H9 (cell line): ENCODE data around the gene MRI1. TPM values are rescaled to one million over a fixed set of nuclear protein-coding genes. Genes with fewer than 3 reads are reported as not detected.

Experiments
- DNase-seq: peaks from one replicate; pipeline ENCODE4 v3.0.0-alpha.2; 2017
- H2AFZ ChIP-seq: one replicate; pipeline ENCODE4 v1.6.1; 2013; ENCODE audit warnings: mild to moderate bottlenecking, low read length, control low read depth, moderate library complexity
- H2AK5ac ChIP-seq: 2 replicates; pipeline ENCODE4 v1.6.1; 2013; ENCODE audit warnings: low read length, control low read depth, mixed read lengths; ENCODE audit not compliant: insufficient read length
- H2BK120ac ChIP-seq: one replicate; pipeline ENCODE4 v1.6.1; 2013; ENCODE audit warnings: low read depth, mild to moderate bottlenecking, low read length, control low read depth, inconsistent platforms; ENCODE audit not compliant: poor library complexity, severe bottlenecking
- H2BK12ac ChIP-seq: 2 replicates; pipeline ENCODE4 v1.6.1; 2013; ENCODE audit warnings: low read length, control low read depth, mixed read lengths, low read depth; ENCODE audit not compliant: insufficient read length
- H2BK15ac ChIP-seq: 2 replicates; pipeline ENCODE4 v1.6.1; 2013; ENCODE audit warnings: low read depth, low read length, control low read depth
- H2BK20ac ChIP-seq: one replicate; pipeline ENCODE4 v1.6.1; 2013; ENCODE audit warnings: low read depth, mild to moderate bottlenecking, low read length, control low read depth, inconsistent platforms; ENCODE audit not compliant: poor library complexity, severe bottlenecking
- H2BK5ac ChIP-seq: 2 replicates; pipeline ENCODE4 v1.6.1; 2013; ENCODE audit warnings: low read length, control low read depth, mixed read lengths; ENCODE audit not compliant: insufficient read length
- H3K14ac ChIP-seq: 2 replicates; pipeline ENCODE4 v1.6.1; 2013; ENCODE audit warnings: low read length, control low read depth; ENCODE audit not compliant: insufficient read depth
- H3K18ac ChIP-seq: 2 replicates; pipeline ENCODE4 v1.6.1; 2013; ENCODE audit warnings: low read depth, mild to moderate bottlenecking, mixed read lengths, low read length, control low read depth; ENCODE audit not compliant: insufficient read length
- H3K23ac ChIP-seq: 2 replicates; pipeline ENCODE4 v1.6.1; 2013; ENCODE audit warnings: low read length, control low read depth, mixed read lengths, low read depth; ENCODE audit not compliant: insufficient read length
- H3K23me2 ChIP-seq: 2 replicates; pipeline ENCODE4 v1.6.1; 2013; ENCODE audit warnings: low read depth, mild to moderate bottlenecking, mixed read lengths, low read length, control low read depth; ENCODE audit not compliant: insufficient read length, poor library complexity, severe bottlenecking
- H3K27ac ChIP-seq: 2 replicates; pipeline ENCODE4 v1.5.1; 2013; ENCODE audit warnings: low read length, control low read depth, mixed read lengths, low read depth; ENCODE audit not compliant: insufficient read length
- H3K27me3 ChIP-seq: 2 replicates; pipeline ENCODE4 v1.6.1; 2013; ENCODE audit warnings: low read length, control low read depth, inconsistent platforms; ENCODE audit not compliant: insufficient read depth
- H3K4ac ChIP-seq: 2 replicates; pipeline ENCODE4 v1.6.1; 2013; ENCODE audit warnings: low read depth, mild to moderate bottlenecking, control low read depth, inconsistent platforms, low read length, moderate library complexity
- H3K4me1 ChIP-seq: 2 replicates; pipeline ENCODE4 v1.6.1; 2013; ENCODE audit warnings: low read length, control low read depth, inconsistent platforms; ENCODE audit not compliant: insufficient read depth
- H3K4me2 ChIP-seq: 2 replicates; pipeline ENCODE4 v1.6.1; 2013; ENCODE audit warnings: low read length, control low read depth, mixed read lengths; ENCODE audit not compliant: insufficient read length, insufficient read depth
- H3K56ac ChIP-seq: 2 replicates; pipeline ENCODE4 v1.6.1; 2013; ENCODE audit warnings: low read depth, mild to moderate bottlenecking, mixed read lengths, low read length, control low read depth; ENCODE audit not compliant: insufficient read length
- H3K79me1 ChIP-seq: 2 replicates; pipeline ENCODE4 v1.6.1; 2013; ENCODE audit warnings: low read depth, mild to moderate bottlenecking, moderate library complexity, low read length, control low read depth, inconsistent platforms; ENCODE audit not compliant: insufficient read depth, poor library complexity, severe bottlenecking
- H3K79me2 ChIP-seq: 2 replicates; pipeline ENCODE4 v1.6.1; 2013; ENCODE audit warnings: low read length, control low read depth, inconsistent platforms; ENCODE audit not compliant: insufficient read depth
- H3K9ac ChIP-seq: 2 replicates; pipeline ENCODE4 v1.6.1; 2013; ENCODE audit warnings: low read length, control low read depth, mixed read lengths; ENCODE audit not compliant: insufficient read length; ENCODE audit errors: extremely low read depth
- H3K9me3 ChIP-seq: one replicate; pipeline ENCODE4 v1.6.1; 2013; ENCODE audit warnings: low read depth, low read length, inconsistent platforms; ENCODE audit not compliant: control insufficient read depth
- H3T11ph ChIP-seq: one replicate; pipeline ENCODE4 v1.6.1; 2013; ENCODE audit warnings: mild to moderate bottlenecking, low read length, control low read depth, inconsistent platforms
- H4K20me1 ChIP-seq: one replicate; pipeline ENCODE4 v1.6.1; 2013; ENCODE audit not compliant: control insufficient read depth, insufficient read length, insufficient read depth
- H4K5ac ChIP-seq: 2 replicates; pipeline ENCODE4 v1.6.1; 2013; ENCODE audit warnings: low read depth, mild to moderate bottlenecking, mixed read lengths, low read length, control low read depth; ENCODE audit not compliant: insufficient read length
- H4K8ac ChIP-seq: replicated peaks from 2 replicates; pipeline ENCODE4 v1.6.1; 2013; ENCODE audit warnings: low read length, control low read depth, mixed read lengths, low read depth; ENCODE audit not compliant: insufficient read length
- H4K91ac ChIP-seq: 2 replicates; pipeline ENCODE4 v1.6.1; 2013; ENCODE audit warnings: low read depth, mild to moderate bottlenecking, moderate library complexity, mixed read lengths, low read length, control low read depth; ENCODE audit not compliant: insufficient read length
- H3K27ac Mint-ChIP-seq, 3 experiments: 2 replicates in 2 of 3; 3 replicates in 1 of 3; pipeline ENCODE4 v1.8.0; 2020 to 2021; ENCODE audit warnings: mixed read lengths in 3 of 3, mild to moderate bottlenecking in 1 of 3, moderate library complexity in 1 of 3
- H3K27me3 Mint-ChIP-seq: 2 replicates; pipeline ENCODE4 v1.8.0; 2021; ENCODE audit warnings: low read depth, mild to moderate bottlenecking, moderate library complexity, mixed read lengths
- H3K36me3 Mint-ChIP-seq, 3 experiments: 2 replicates in 2 of 3; 3 replicates in 1 of 3; pipeline ENCODE4 v1.8.0; 2020 to 2021; ENCODE audit warnings: low read depth in 3 of 3, mixed read lengths in 3 of 3; ENCODE audit not compliant: insufficient read depth in 1 of 3
- H3K4me1 Mint-ChIP-seq, 2 experiments: 2 replicates each; pipeline ENCODE4 v1.8.0; 2020; ENCODE audit warnings: mixed read lengths in 2 of 2
- H3K4me3 Mint-ChIP-seq, 2 experiments: 2 replicates in 1 of 2; 3 replicates in 1 of 2; pipeline ENCODE4 v1.8.0; 2020 to 2021; ENCODE audit warnings: mild to moderate bottlenecking in 2 of 2, mixed read lengths in 2 of 2, moderate library complexity in 1 of 2
- H3K9me3 Mint-ChIP-seq, 2 experiments: 2 replicates in 1 of 2; 3 replicates in 1 of 2; pipeline ENCODE4 v1.8.0; 2020; ENCODE audit warnings: mild to moderate bottlenecking in 2 of 2, mixed read lengths in 2 of 2, moderate library complexity in 1 of 2
- CTCF ChIP-seq: fragments of 200-600 bp; sonication (generic); conservative IDR thresholded peaks from 3 replicates; pipeline ENCODE4 v1.8.0; 2021; ENCODE audit warnings: antibody characterized with exemption, mild to moderate bottlenecking
- WGBS: extraction: QIAGEN DNeasy Blood & Tissue Kit; methylation state at CpG from one replicate; pipeline ENCODE4 v1.1.7; 2013; ENCODE audit warnings: missing lambda C conversion rate, low lambda C conversion rate, mixed read lengths; ENCODE audit not compliant: insufficient read length; ENCODE audit errors: extremely low coverage; 5-methylcytosine and 5-hydroxymethylcytosine counted together
- total RNA-seq: library from RNA; stranded (reverse); gene quantifications from 2 replicates; pipeline ENCODE4 v1.2.1, GENCODE V29; 2021

MRI1 gene
- total RNA-seq, 1 experiment from 2014 or later: 19.5 TPM

DNA sequence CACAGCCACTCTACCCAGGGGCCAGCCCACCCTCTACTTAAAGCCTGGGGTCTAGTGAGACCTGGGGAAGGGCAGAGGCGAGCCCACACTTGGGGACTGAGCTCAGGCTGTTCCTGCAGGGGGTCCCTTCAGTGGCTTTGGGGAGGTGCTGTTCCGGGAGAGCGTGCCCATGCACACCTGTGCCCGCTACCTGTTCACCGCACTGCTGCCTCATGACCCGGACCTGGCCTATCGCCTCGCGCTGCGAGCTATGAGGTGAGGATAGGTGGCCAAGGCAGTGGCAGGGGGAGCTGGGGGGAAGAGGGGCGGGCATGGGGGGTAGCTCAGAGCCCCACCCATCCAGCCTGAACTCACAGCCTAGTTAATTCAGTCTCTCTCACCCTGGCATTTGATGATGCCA is 54.9 kb downstream of the MRI1 start:
- Histone ChIP-seq H2BK5ac (no peak overlapping the region), H4K91ac (no peak overlapping the region), H3K27ac (no peak overlapping the region), H3K23me2 (peaks cover 4% of the 10 kb centered on the region), H3K9ac (no peak overlapping the region), H3K56ac (no peak overlapping the region), H3T11ph (no peak overlapping the region), H3K23ac (no peak overlapping the region), H3K4ac (no peak overlapping the region), H3K79me1 (no peaks in the 10 kb centered on the region), H2BK20ac (no peak overlapping the region), H2BK15ac (no peak overlapping the region), H3K14ac (no peak overlapping the region), H3K79me2 (no peaks in the 10 kb centered on the region), H4K8ac (no peak overlapping the region), H3K27me3 (no peaks in the 10 kb centered on the region), H3K4me2 (no peak overlapping the region), H3K4me1 (no peaks in the 10 kb centered on the region), H3K18ac (no peak overlapping the region), H4K20me1 (no peaks in the 10 kb centered on the region), H2AFZ (no peak overlapping the region), H2BK120ac (no peak overlapping the region), H4K5ac (no peak overlapping the region), H2AK5ac (peak overlapping the region; percentile 51), H2BK12ac (no peak overlapping the region), H3K9me3 (no peaks in the 10 kb centered on the region)
- peaks cover 21 to 62% (median 39%) of the 10 kb centered on the region in 3 experiments for H3K36me3 Mint-ChIP-seq
- no peak overlapping the region for H3K4me3 Mint-ChIP-seq
- no peak overlapping the region; a peak in 1 of 7 replicates for H3K27ac Mint-ChIP-seq
- H3K9me3 Mint-ChIP-seq: no peaks in the 10 kb centered on the region
- peaks cover 3 to 7% of the 10 kb centered on the region in 2 experiments; a peak in 3 of 4 replicates for H3K4me1 Mint-ChIP-seq
- no CpG with 5 or more reads among the region's 11 CpGs for WGBS
- H3K27me3 Mint-ChIP-seq: no peaks in the 10 kb centered on the region
- no peak for DNase-seq
- TF ChIP-seq CTCF: no peak
